HEK293T (cell line): ENCODE results near the gene ABCB1.

Experiments used
- BHLHE40 ChIP-seq: fragments of 450-650 bp; IDR thresholded peaks from 2 replicates; pipeline ENCODE4 v1.6.1; 2016; ENCODE audit warnings: mild to moderate bottlenecking, moderate library complexity, borderline replicate concordance
- CTBP1 ChIP-seq: fragments of 450-650 bp; IDR thresholded peaks from 2 replicates; pipeline ENCODE4 v1.6.1; 2016; ENCODE audit warnings: borderline replicate concordance
- FOXK2 ChIP-seq: fragments of 450-650 bp; IDR thresholded peaks from 2 replicates; pipeline ENCODE4 v1.6.1; 2016; ENCODE audit warnings: mild to moderate bottlenecking
- FOXM1 ChIP-seq: fragments of 450-650 bp; IDR thresholded peaks from 2 replicates; pipeline ENCODE4 v1.6.1; 2017; ENCODE audit warnings: mild to moderate bottlenecking, borderline replicate concordance
- TARDBP ChIP-seq: fragments of 450-650 bp; IDR thresholded peaks from 2 replicates; pipeline ENCODE4 v1.6.1; 2016
- TF ChIP-seq, protein P1 (sequence below): fragments of 450-650 bp; IDR thresholded peaks from 2 replicates; pipeline ENCODE4 v1.6.1; 2016

DNA sequence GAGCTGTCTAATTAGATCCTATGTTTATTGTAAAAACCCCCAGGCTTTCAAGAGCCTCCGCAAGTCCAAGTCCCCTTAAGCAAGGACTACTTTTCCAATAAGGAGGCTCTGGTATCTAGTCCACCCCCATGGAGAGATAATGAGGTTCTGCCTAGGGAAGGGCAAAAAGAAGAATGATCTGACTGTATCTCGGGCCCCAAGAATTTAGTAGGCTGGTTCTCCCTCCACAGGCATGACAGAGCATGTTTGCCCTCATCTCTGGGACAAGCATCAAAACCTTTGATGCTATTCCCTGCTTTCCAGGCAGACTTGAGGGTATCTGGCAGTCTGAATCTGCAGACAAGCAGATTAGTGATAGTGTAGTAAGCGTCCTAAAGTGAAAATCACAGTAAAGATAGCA, 19.0 kb downstream of the ABCB1 start:
- TF ChIP-seq TARDBP (no peak), BHLHE40 (no peak), FOXM1 (no peak), CTBP1 (no peak), FOXK2 (no peak)
- TF ChIP-seq, protein P1, sequence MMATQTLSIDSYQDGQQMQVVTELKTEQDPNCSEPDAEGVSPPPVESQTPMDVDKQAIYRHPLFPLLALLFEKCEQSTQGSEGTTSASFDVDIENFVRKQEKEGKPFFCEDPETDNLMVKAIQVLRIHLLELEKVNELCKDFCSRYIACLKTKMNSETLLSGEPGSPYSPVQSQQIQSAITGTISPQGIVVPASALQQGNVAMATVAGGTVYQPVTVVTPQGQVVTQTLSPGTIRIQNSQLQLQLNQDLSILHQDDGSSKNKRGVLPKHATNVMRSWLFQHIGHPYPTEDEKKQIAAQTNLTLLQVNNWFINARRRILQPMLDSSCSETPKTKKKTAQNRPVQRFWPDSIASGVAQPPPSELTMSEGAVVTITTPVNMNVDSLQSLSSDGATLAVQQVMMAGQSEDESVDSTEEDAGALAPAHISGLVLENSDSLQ: no peak
